Stimulated activated naive B cell treated with anti-CD40 and anti-IgM and Interleukin-4, amounts not matched to agents 10 μg/mL and 1 μg/mL and 100 μg/mL, for 72 hours (primary cell): Measurements from ENCODE around the gene EPM2AIP1.
"Not testable (repeated sequence)": the region's sequence is repeated elsewhere in the genome, so short reads cannot be mapped to it uniquely, and the experiment has no call there.

ENCODE experiments used
- ATAC-seq, 2 donors: fragments of 150-1000 bp; cut with Tn5 transposase; replicated peaks; 2 replicates each; pipeline ENCODE4 v1.10.0; 2021; ENCODE audit warnings: moderate library complexity in 1 of 2
- DNase-seq: peaks from one replicate; pipeline ENCODE4 v3.0.0; 2021
- H3K27ac Mint-ChIP-seq: one replicate; pipeline ENCODE4 v1.8.0; 2022; ENCODE audit warnings: mild to moderate bottlenecking, mixed read lengths
- H3K27me3 Mint-ChIP-seq, 2 donors: one replicate each; pipeline ENCODE4 v1.8.0; 2022; ENCODE audit warnings: mixed read lengths in 2 of 2
- H3K36me3 Mint-ChIP-seq, 2 donors: one replicate each; pipeline ENCODE4 v1.8.0; 2022; ENCODE audit warnings: mixed read lengths in 2 of 2, mild to moderate bottlenecking in 1 of 2
- H3K4me1 Mint-ChIP-seq, 2 donors: one replicate each; pipeline ENCODE4 v1.8.0; 2022; ENCODE audit warnings: mixed read lengths in 2 of 2, mild to moderate bottlenecking in 1 of 2
- H3K4me3 Mint-ChIP-seq, 2 donors: one replicate each; pipeline ENCODE4 v1.8.0; 2022; ENCODE audit warnings: mild to moderate bottlenecking in 2 of 2, mixed read lengths in 2 of 2, moderate library complexity in 1 of 2
- H3K9me3 Mint-ChIP-seq, 2 donors: one replicate each; pipeline ENCODE4 v1.8.0; 2022; ENCODE audit warnings: mixed read lengths in 2 of 2, mild to moderate bottlenecking in 1 of 2

Gene EPM2AIP1

GRCh38 chr3:36954452-36955134, 38.3 kb downstream of the EPM2AIP1 start:
- Mint-ChIP-seq H3K9me3 (no peaks in the 10 kb centered on the region), H3K4me3 (no peak overlapping the region), H3K4me1 (peaks cover 17 to 25% of the 10 kb centered on the region in 2 donors), H3K27me3 (no peaks in the 10 kb centered on the region), H3K27ac (no peak overlapping the region), H3K36me3 (no peaks in the 10 kb centered on the region)
- peak in 1 of 2 donors; percentile 42 for ATAC-seq
- no peak for DNase-seq

- not testable (repeated sequence) for ATAC-seq, H3K27ac Mint-ChIP-seq
- H3K9me3 Mint-ChIP-seq = peaks cover 12% of the 10 kb centered on the region in 2 donors
Measured at GRCh38 chr3:36947814-36948213, 45.1 kb downstream of the EPM2AIP1 start.

GRCh38 chr3:36945333-36945980, 47.5 kb downstream of the EPM2AIP1 start:
- no peak for DNase-seq
- no peaks in the 10 kb centered on the region for H3K27me3 Mint-ChIP-seq
- peak overlapping the region; percentile 87 to 92 for H3K4me3 Mint-ChIP-seq
- peaks cover 12% of the 10 kb centered on the region in 2 donors for H3K9me3 Mint-ChIP-seq
- H3K4me1 Mint-ChIP-seq = peaks cover 4 to 16% of the 10 kb centered on the region in 2 donors
- ATAC-seq = no peak
- H3K36me3 Mint-ChIP-seq = peaks cover 12 to 20% of the 10 kb centered on the region in 2 donors
- H3K27ac Mint-ChIP-seq = peak overlapping the region; percentile 59

More at GRCh38 chr3:36947814-36948213, 45.1 kb downstream of the EPM2AIP1 start:
- not testable (repeated sequence) for H3K27me3 Mint-ChIP-seq, DNase-seq, H3K4me3 Mint-ChIP-seq
- H3K36me3 Mint-ChIP-seq = peaks cover 10 to 20% of the 10 kb centered on the region in 2 donors
- H3K4me1 Mint-ChIP-seq = peaks cover 4 to 10% of the 10 kb centered on the region in 2 donors

- H3K36me3 Mint-ChIP-seq = peaks cover 12 to 20% of the 10 kb centered on the region in 2 donors
- no peaks in the 10 kb centered on the region for H3K27me3 Mint-ChIP-seq
- H3K27ac Mint-ChIP-seq = peak within 1 kb of the TSS; percentile 85
- H3K4me1 Mint-ChIP-seq = peaks cover 4 to 16% of the 10 kb centered on the region in 2 donors
- DNase-seq (peak; percentile 78), ATAC-seq (peak; percentile 83 to 88)
- peaks cover 12% of the 10 kb centered on the region in 2 donors for H3K9me3 Mint-ChIP-seq
- H3K4me3 Mint-ChIP-seq = peak within 1 kb of the TSS; percentile 87 to 92
Measured at GRCh38 chr3:36944641-36945270, 48.2 kb downstream of the EPM2AIP1 start, which contains the start of gene TRANK1. Gene TRANK1, minus strand, starts transcription at chr3:36945054. Its CDS starts 245 bp downstream, at chr3:36944809.

GRCh38 chr3:36944012-36944640, 48.8 kb downstream of the EPM2AIP1 start:
- Mint-ChIP-seq H3K4me1 (peaks cover 7 to 16% of the 10 kb centered on the region in 2 donors), H3K36me3 (peaks cover 12 to 17% of the 10 kb centered on the region in 2 donors), H3K9me3 (peaks cover 10 to 12% of the 10 kb centered on the region in 2 donors), H3K27me3 (no peaks in the 10 kb centered on the region), H3K27ac (peak overlapping the region; percentile 85), H3K4me3 (peak overlapping the region; percentile 87 to 92)
- DNase-seq (peak; percentile 27), ATAC-seq (peak; percentile 69 to 71)

GRCh38 chr3:36943601-36944000, 49.3 kb downstream of the EPM2AIP1 start:
- DNase-seq (no peak), ATAC-seq (no peak)
- peak overlapping the region; percentile 87 to 92 for H3K4me3 Mint-ChIP-seq
- H3K27me3 Mint-ChIP-seq = no peaks in the 10 kb centered on the region
- H3K36me3 Mint-ChIP-seq = peaks cover 9 to 13% of the 10 kb centered on the region in 2 donors
- peaks cover 9% of the 10 kb centered on the region in 2 donors for H3K9me3 Mint-ChIP-seq
- peaks cover 7 to 16% of the 10 kb centered on the region in 2 donors for H3K4me1 Mint-ChIP-seq
- H3K27ac Mint-ChIP-seq = peak overlapping the region; percentile 85

- DNase-seq (no peak), ATAC-seq (no peak)
- Mint-ChIP-seq H3K9me3 (peaks cover 6% of the 10 kb centered on the region in 2 donors), H3K27me3 (no peaks in the 10 kb centered on the region), H3K4me1 (peaks cover 9 to 16% of the 10 kb centered on the region in 2 donors), H3K27ac (no peak overlapping the region), H3K4me3 (no peak overlapping the region), H3K36me3 (peaks cover 8% of the 10 kb centered on the region in 2 donors)
Measured at GRCh38 chr3:36942638-36943248, 50.2 kb downstream of the EPM2AIP1 start.

GRCh38 chr3:36941658-36942057, 51.3 kb downstream of the EPM2AIP1 start:
- H3K4me1 Mint-ChIP-seq = peaks cover 9 to 16% of the 10 kb centered on the region in 2 donors
- no peak overlapping the region for H3K27ac Mint-ChIP-seq
- ATAC-seq (no peak), DNase-seq (no peak)
- H3K27me3 Mint-ChIP-seq = no peaks in the 10 kb centered on the region
- peaks cover 0 to under 1% of the 10 kb centered on the region in 2 donors for H3K9me3 Mint-ChIP-seq
- H3K36me3 Mint-ChIP-seq = peaks cover under 1 to 2% of the 10 kb centered on the region in 2 donors
- no peak overlapping the region for H3K4me3 Mint-ChIP-seq

GRCh38 chr3:36941162-36941561, 51.8 kb downstream of the EPM2AIP1 start:
- no peak for DNase-seq
- Mint-ChIP-seq H3K4me3 (no peak overlapping the region), H3K36me3 (peaks cover 0 to 2% of the 10 kb centered on the region in 2 donors), H3K4me1 (peaks cover 9 to 16% of the 10 kb centered on the region in 2 donors), H3K27me3 (no peaks in the 10 kb centered on the region), H3K9me3 (no peaks in the 10 kb centered on the region), H3K27ac (no peak overlapping the region)
- no peak for ATAC-seq

GRCh38 chr3:36937492-36937891, 55.4 kb downstream of the EPM2AIP1 start:
- H3K4me3 Mint-ChIP-seq = no peak overlapping the region
- H3K27me3 Mint-ChIP-seq = no peaks in the 10 kb centered on the region
- peaks cover 0 to 6% of the 10 kb centered on the region in 2 donors for H3K36me3 Mint-ChIP-seq
- peaks cover 7 to 15% of the 10 kb centered on the region in 2 donors for H3K4me1 Mint-ChIP-seq
- DNase-seq (no peak), ATAC-seq (no peak)
- H3K9me3 Mint-ChIP-seq = no peaks in the 10 kb centered on the region
- H3K27ac Mint-ChIP-seq = no peak overlapping the region
